ENCODE data around the gene NR3C1.

The NR3C1 gene

GRCh38 chr5:143360755-143361154 lies 42.7 kb downstream of the NR3C1 start:
- no peak for DNase-seq

- no peak for DNase-seq
Observed at GRCh38 chr5:143359869-143360268, 43.6 kb downstream of the NR3C1 start.

- no peak for DNase-seq
Observed at GRCh38 chr5:143356855-143357583, 46.5 kb downstream of the NR3C1 start.

- no peak for DNase-seq
Observed at GRCh38 chr5:143355710-143356109, 47.8 kb downstream of the NR3C1 start.

- DNase-seq = no peak
Observed at GRCh38 chr5:143354025-143354424, 49.5 kb downstream of the NR3C1 start.

- no peak for DNase-seq
Observed at GRCh38 chr5:143352691-143353090, 50.8 kb downstream of the NR3C1 start.

GRCh38 chr5:143350751-143351602 lies 52.5 kb downstream of the NR3C1 start:
- no peak for DNase-seq

GRCh38 chr5:143350341-143350740 lies 53.1 kb downstream of the NR3C1 start:
- DNase-seq = no peak

GRCh38 chr5:143349177-143349576 lies 54.3 kb downstream of the NR3C1 start:
- DNase-seq = no peak

GRCh38 chr5:143347698-143348344 lies 55.7 kb downstream of the NR3C1 start:
- DNase-seq = no peak

GRCh38 chr5:143347046-143347445 lies 56.4 kb downstream of the NR3C1 start:
- DNase-seq = no peak

GRCh38 chr5:143345671-143346440 lies 57.6 kb downstream of the NR3C1 start:
- DNase-seq = no peak

- DNase-seq = no peak
Observed at GRCh38 chr5:143343042-143343441, 60.4 kb downstream of the NR3C1 start.

- DNase-seq = no peak
Observed at GRCh38 chr5:143342607-143343006, 60.9 kb downstream of the NR3C1 start.

GRCh38 chr5:143341807-143342570 lies 61.5 kb downstream of the NR3C1 start:
- DNase-seq = no peak

- no peak for DNase-seq
Observed at GRCh38 chr5:143340891-143341685, 62.4 kb downstream of the NR3C1 start.

GRCh38 chr5:143338658-143339366 lies 64.7 kb downstream of the NR3C1 start:
- no peak for DNase-seq

- no peak for DNase-seq
Observed at GRCh38 chr5:143337946-143338345, 65.5 kb downstream of the NR3C1 start.

- DNase-seq = no peak
Observed at GRCh38 chr5:143336485-143336884, 67.0 kb downstream of the NR3C1 start.

- DNase-seq = no peak
Observed at GRCh38 chr5:143334903-143335302, 68.6 kb downstream of the NR3C1 start.
